ENCODE results near the gene CARD10.

DNA sequence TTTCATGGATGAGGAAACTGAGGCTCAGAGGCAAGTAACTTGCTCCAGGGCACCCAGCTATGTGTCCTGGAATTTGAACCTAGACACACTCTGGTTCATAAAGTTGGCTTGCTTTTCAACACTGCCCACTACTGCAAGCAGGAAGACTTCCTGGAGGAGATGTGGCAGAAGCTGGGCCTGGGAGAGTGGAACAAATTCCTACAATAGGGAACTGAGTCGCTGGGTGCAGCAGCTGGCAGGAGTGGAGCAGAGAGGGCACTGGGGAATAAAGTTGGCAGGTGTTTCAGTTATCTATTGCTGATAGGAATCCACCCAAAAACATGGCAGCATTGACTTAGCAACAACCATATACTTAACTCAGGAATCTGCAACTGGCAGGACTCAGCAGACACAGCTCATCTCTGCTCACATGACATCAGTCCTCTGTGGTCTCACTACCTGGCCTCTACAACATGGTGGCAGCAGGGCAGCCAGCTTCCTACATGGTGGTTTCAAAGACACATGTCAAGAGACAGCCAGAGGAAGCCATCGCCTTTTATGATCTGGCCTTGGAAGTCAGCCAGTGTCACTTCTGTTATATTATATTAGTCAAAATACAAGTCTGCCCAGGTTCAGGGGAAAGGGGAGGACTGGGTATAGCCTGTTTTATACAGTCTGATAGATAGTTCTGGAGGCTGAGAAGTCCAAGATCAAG lies 10.6 kb upstream of the CARD10 start:
- TF ChIP-seq EP300 (IDR thresholded peaks at IDR 0.05; ENCODE audit: borderline replicate concordance): no peak
- no peak for TF ChIP-seq TAF1 (IDR thresholded peaks at IDR 0.05; ENCODE audit: low read depth)
- TF ChIP-seq, protein P1, sequence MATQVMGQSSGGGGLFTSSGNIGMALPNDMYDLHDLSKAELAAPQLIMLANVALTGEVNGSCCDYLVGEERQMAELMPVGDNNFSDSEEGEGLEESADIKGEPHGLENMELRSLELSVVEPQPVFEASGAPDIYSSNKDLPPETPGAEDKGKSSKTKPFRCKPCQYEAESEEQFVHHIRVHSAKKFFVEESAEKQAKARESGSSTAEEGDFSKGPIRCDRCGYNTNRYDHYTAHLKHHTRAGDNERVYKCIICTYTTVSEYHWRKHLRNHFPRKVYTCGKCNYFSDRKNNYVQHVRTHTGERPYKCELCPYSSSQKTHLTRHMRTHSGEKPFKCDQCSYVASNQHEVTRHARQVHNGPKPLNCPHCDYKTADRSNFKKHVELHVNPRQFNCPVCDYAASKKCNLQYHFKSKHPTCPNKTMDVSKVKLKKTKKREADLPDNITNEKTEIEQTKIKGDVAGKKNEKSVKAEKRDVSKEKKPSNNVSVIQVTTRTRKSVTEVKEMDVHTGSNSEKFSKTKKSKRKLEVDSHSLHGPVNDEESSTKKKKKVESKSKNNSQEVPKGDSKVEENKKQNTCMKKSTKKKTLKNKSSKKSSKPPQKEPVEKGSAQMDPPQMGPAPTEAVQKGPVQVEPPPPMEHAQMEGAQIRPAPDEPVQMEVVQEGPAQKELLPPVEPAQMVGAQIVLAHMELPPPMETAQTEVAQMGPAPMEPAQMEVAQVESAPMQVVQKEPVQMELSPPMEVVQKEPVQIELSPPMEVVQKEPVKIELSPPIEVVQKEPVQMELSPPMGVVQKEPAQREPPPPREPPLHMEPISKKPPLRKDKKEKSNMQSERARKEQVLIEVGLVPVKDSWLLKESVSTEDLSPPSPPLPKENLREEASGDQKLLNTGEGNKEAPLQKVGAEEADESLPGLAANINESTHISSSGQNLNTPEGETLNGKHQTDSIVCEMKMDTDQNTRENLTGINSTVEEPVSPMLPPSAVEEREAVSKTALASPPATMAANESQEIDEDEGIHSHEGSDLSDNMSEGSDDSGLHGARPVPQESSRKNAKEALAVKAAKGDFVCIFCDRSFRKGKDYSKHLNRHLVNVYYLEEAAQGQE (IDR thresholded peaks at IDR 0.05; ENCODE audit: low read depth): no peak
- TF ChIP-seq, protein P2, sequence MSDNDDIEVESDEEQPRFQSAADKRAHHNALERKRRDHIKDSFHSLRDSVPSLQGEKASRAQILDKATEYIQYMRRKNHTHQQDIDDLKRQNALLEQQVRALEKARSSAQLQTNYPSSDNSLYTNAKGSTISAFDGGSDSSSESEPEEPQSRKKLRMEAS (IDR thresholded peaks at IDR 0.05): no peak
- TF ChIP-seq TEAD4 (IDR thresholded peaks at IDR 0.05): no peak
- no peak for TF ChIP-seq RAD21 (IDR thresholded peaks at IDR 0.05; ENCODE audit: low read depth)
- TF ChIP-seq FOXM1 (IDR thresholded peaks at IDR 0.05; ENCODE audit: borderline replicate concordance, low read depth): no peak
